ENCODE results near the gene TUBGCP6. TPM values are rescaled to one million over a fixed set of nuclear protein-coding genes. Genes with fewer than 3 reads are reported as not detected.
"Not testable (repeated sequence)": the region's sequence is repeated elsewhere in the genome, so short reads cannot be mapped to it uniquely, and the experiment has no call there.

Gene TUBGCP6
- total RNA-seq, 4 donors from 2014 or later = 19.1 to 52.2 (median 40.7) TPM

- TF ChIP-seq CTCF (IDR thresholded peaks at IDR 0.05) (no peak), POLR2A (IDR thresholded peaks at IDR 0.05) (no peak)
- H3K9me3 ChIP-seq = no peaks in the 10 kb centered on the region
- no peak overlapping the region for H3K4me3 ChIP-seq
- peak in 1 of 2 donors; percentile 15 for DNase-seq
- H3K4me1 ChIP-seq = peaks cover 0 to 9% of the 10 kb centered on the region in 2 donors
- no peaks in the 10 kb centered on the region for H3K27me3 ChIP-seq
- H3K36me3 ChIP-seq = no peaks in the 10 kb centered on the region
- intact Hi-C loops (cut with DNase I; ENCODE audit: low total_unique reads) = loop anchor here (10.0 kb wide), 1 partner anchor 283 kb away; no protein-coding TSS in a partner anchor
- H3K27ac ChIP-seq = no peak overlapping the region
Observed at GRCh38 chr22:50207383-50208140, 37.3 kb downstream of the TUBGCP6 start.

GRCh38 chr22:50206599-50206998 is 38.2 kb downstream of the TUBGCP6 start:
- Histone ChIP-seq H3K4me3 (no peak overlapping the region), H3K9me3 (no peaks in the 10 kb centered on the region), H3K27me3 (no peaks in the 10 kb centered on the region), H3K27ac (no peak overlapping the region), H3K4me1 (peaks cover 0 to 9% of the 10 kb centered on the region in 2 donors), H3K36me3 (no peaks in the 10 kb centered on the region)
- no peak for DNase-seq
- intact Hi-C loops (cut with DNase I; ENCODE audit: low total_unique reads) = loop anchor here (10.0 kb wide), 1 partner anchor 282 kb away; no protein-coding TSS in a partner anchor
- TF ChIP-seq POLR2A (IDR thresholded peaks at IDR 0.05) = no peak
- TF ChIP-seq CTCF (IDR thresholded peaks at IDR 0.05) = no peak

GRCh38 chr22:50205781-50206569 is 38.8 kb downstream of the TUBGCP6 start:
- Histone ChIP-seq H3K9me3 (no peaks in the 10 kb centered on the region), H3K27ac (no peak overlapping the region), H3K36me3 (no peaks in the 10 kb centered on the region), H3K4me3 (no peak overlapping the region), H3K4me1 (peaks cover 0 to 9% of the 10 kb centered on the region in 2 donors), H3K27me3 (no peaks in the 10 kb centered on the region)
- TF ChIP-seq CTCF (IDR thresholded peaks at IDR 0.05) (no peak), POLR2A (IDR thresholded peaks at IDR 0.05) (no peak)
- intact Hi-C loops (cut with DNase I; ENCODE audit: low total_unique reads) = loop anchor here (10.0 kb wide), 1 partner anchor 281 kb away; no protein-coding TSS in a partner anchor
- DNase-seq = no peak

- H3K4me1 ChIP-seq, H3K27ac ChIP-seq, H3K9me3 ChIP-seq, H3K36me3 ChIP-seq, H3K4me3 ChIP-seq, H3K27me3 ChIP-seq, DNase-seq: not testable (repeated sequence)
- intact Hi-C loops (cut with DNase I; ENCODE audit: low total_unique reads) = loop anchor here (10.0 kb wide), 1 partner anchor 280 kb away; no protein-coding TSS in a partner anchor
Observed at GRCh38 chr22:50204998-50205397, 39.8 kb downstream of the TUBGCP6 start.

- peaks cover 0 to 6% of the 10 kb centered on the region in 2 donors for H3K4me1 ChIP-seq
- H3K27me3 ChIP-seq = no peaks in the 10 kb centered on the region
- TF ChIP-seq POLR2A (IDR thresholded peaks at IDR 0.05) (no peak), CTCF (IDR thresholded peaks at IDR 0.05) (no peak)
- H3K4me3 ChIP-seq = no peak overlapping the region
- H3K27ac ChIP-seq = no peak overlapping the region
- DNase-seq = no peak
- intact Hi-C loops (cut with DNase I; ENCODE audit: low total_unique reads) = loop anchor here (10.0 kb wide), 1 partner anchor 280 kb away; no protein-coding TSS in a partner anchor
- no peaks in the 10 kb centered on the region for H3K36me3 ChIP-seq
- no peaks in the 10 kb centered on the region for H3K9me3 ChIP-seq
Observed at GRCh38 chr22:50204571-50204970, 40.3 kb downstream of the TUBGCP6 start.
